GM23338 (cell line): ENCODE results near the gene VSIG10L. TPM values are rescaled to one million over a fixed set of nuclear protein-coding genes. Genes with fewer than 3 reads are reported as not detected.

Experiments used
- ATAC-seq: fragments of 200-7000 bp; cut with Tn5 transposase; 3 replicates; pipeline ENCODE4 v1.9.1; 2020
- DNase-seq: peaks from one replicate; pipeline ENCODE4 v3.0.0-alpha.2; 2015; ENCODE audit warnings: low spot score
- H2AFZ ChIP-seq: fragments of 200-600 bp; sonication (generic); 2 replicates; pipeline ENCODE4 v1.8.0; 2016; ENCODE audit warnings: antibody characterized with exemption, mild to moderate bottlenecking, moderate library complexity
- H3F3A ChIP-seq: fragments of 200-600 bp; sonication (generic); replicated peaks from 2 replicates; pipeline ENCODE4 v1.8.0; 2017; ENCODE audit warnings: antibody characterized with exemption, mixed run types, low read depth
- H3K27ac ChIP-seq: fragments of 200-600 bp; sonication (generic); 2 replicates; pipeline ENCODE4 v1.6.1; 2016; ENCODE audit warnings: low read depth
- H3K27me3 ChIP-seq: fragments of 200-600 bp; sonication (generic); 2 replicates; pipeline ENCODE4 v1.8.0; 2016; ENCODE audit warnings: mild to moderate bottlenecking, mixed run types, moderate library complexity; ENCODE audit not compliant: insufficient read depth
- H3K36me3 ChIP-seq: fragments of 200-600 bp; sonication (generic); 2 replicates; pipeline ENCODE4 v1.8.0; 2016; ENCODE audit warnings: mild to moderate bottlenecking; ENCODE audit not compliant: insufficient read depth
- H3K4me1 ChIP-seq: fragments of 200-600 bp; sonication (generic); 2 replicates; pipeline ENCODE4 v1.8.0; 2016; ENCODE audit warnings: mild to moderate bottlenecking, moderate library complexity; ENCODE audit not compliant: insufficient read depth
- H3K4me2 ChIP-seq: fragments of 200-600 bp; sonication (generic); 2 replicates; pipeline ENCODE4 v1.7.1; 2017; ENCODE audit warnings: mixed run types
- H3K4me3 ChIP-seq: fragments of 200-600 bp; sonication (generic); 2 replicates; pipeline ENCODE4 v1.6.1; 2016; ENCODE audit warnings: mixed run types
- H3K79me2 ChIP-seq: fragments of 200-600 bp; sonication (generic); replicated peaks from 2 replicates; pipeline ENCODE4 v1.8.0; 2017; ENCODE audit warnings: mild to moderate bottlenecking; ENCODE audit not compliant: insufficient read depth
- H3K9me2 ChIP-seq: fragments of 200-600 bp; sonication (generic); 2 replicates; pipeline ENCODE4 v1.8.0; 2017; ENCODE audit not compliant: insufficient read depth
- H4K20me1 ChIP-seq: fragments of 200-600 bp; sonication (generic); replicated peaks from 2 replicates; pipeline ENCODE4 v1.8.0; 2017; ENCODE audit warnings: mild to moderate bottlenecking; ENCODE audit not compliant: insufficient read depth
- H3K27ac Mint-ChIP-seq: 2 replicates; pipeline ENCODE4 v1.8.0; 2020; ENCODE audit warnings: inconsistent platforms, mild to moderate bottlenecking, moderate library complexity, mixed read lengths
- H3K27me3 Mint-ChIP-seq: 3 replicates; pipeline ENCODE4 v1.8.0; 2022; ENCODE audit warnings: low read depth, mild to moderate bottlenecking, moderate library complexity, mixed read lengths, inconsistent platforms; ENCODE audit not compliant: insufficient read depth, poor library complexity
- H3K36me3 Mint-ChIP-seq: 3 replicates; pipeline ENCODE4 v1.8.0; 2021; ENCODE audit warnings: low read depth, mild to moderate bottlenecking, inconsistent platforms, moderate library complexity, mixed read lengths
- H3K4me1 Mint-ChIP-seq: 3 replicates; pipeline ENCODE4 v1.8.0; 2020; ENCODE audit warnings: mild to moderate bottlenecking, inconsistent platforms, mixed read lengths
- H3K4me3 Mint-ChIP-seq: 3 replicates; pipeline ENCODE4 v1.8.0; 2021; ENCODE audit warnings: moderate library complexity, mild to moderate bottlenecking, inconsistent platforms, mixed read lengths
- H3K9me3 Mint-ChIP-seq: 3 replicates; pipeline ENCODE4 v1.8.0; 2020; ENCODE audit warnings: moderate library complexity, mild to moderate bottlenecking, inconsistent platforms, mixed read lengths
- CREB1 ChIP-seq: fragments of 250-450 bp; sonication (Bioruptor Pico); IDR thresholded peaks from 2 replicates; pipeline ENCODE4 v1.5.0; 2020; ENCODE audit warnings: low read depth, mild to moderate bottlenecking, moderate library complexity
- STAT1 ChIP-seq: IDR thresholded peaks from one replicate; pipeline ENCODE4 v1.6.1; 2016; ENCODE audit warnings: antibody characterized with exemption; ENCODE audit not compliant: unreplicated experiment
- polyA plus RNA-seq: library from polyadenylated mRNA; unstranded; fragments of >200 nt; fragmentation: Nextera tagmentation; extraction: Ambion mirVana; gene quantifications from 2 replicates; pipeline ENCODE4 v1.2.1, GENCODE V29; 2016
- total RNA-seq: library from RNA; depleted of rRNA; stranded (reverse); fragments of >200 nt; shearing (Covaris generic); gene quantifications from 2 replicates; pipeline ENCODE4 v1.2.3, GENCODE V29; 2014
- TF ChIP-seq, protein P1 (sequence below): fragments of 250-450 bp; sonication (Bioruptor Pico); IDR thresholded peaks from 2 replicates; pipeline ENCODE4 v1.5.0; 2020; ENCODE audit warnings: mild to moderate bottlenecking, moderate library complexity
- TF ChIP-seq, protein P2 (sequence below): IDR thresholded peaks from 2 replicates; pipeline ENCODE4 v1.6.1; 2016; ENCODE audit warnings: antibody characterized with exemption

Gene VSIG10L
- total and polyA plus RNA-seq, 2 experiments from 2014 or later: 9.6 to 10.4 TPM

DNA sequence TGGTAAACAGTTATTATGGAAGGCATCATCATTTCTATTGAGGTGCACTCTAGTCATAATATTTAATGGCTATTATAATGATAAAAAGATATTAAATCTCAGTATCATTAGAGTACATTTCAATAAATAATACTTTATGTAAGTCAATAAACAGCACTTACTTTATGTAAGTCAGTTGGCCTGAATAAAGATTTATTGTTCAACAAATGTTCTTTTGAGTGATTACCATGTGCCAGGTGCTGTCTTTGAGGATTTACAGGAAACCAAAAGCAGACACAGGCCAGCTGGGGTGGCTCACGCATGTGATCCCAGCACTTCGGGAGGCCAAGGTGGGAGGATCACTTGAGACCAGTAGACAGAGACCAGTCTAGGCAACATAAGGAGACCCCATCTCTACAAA lies 35.5 kb upstream of the VSIG10L start (continued):
- TF ChIP-seq, protein P1, sequence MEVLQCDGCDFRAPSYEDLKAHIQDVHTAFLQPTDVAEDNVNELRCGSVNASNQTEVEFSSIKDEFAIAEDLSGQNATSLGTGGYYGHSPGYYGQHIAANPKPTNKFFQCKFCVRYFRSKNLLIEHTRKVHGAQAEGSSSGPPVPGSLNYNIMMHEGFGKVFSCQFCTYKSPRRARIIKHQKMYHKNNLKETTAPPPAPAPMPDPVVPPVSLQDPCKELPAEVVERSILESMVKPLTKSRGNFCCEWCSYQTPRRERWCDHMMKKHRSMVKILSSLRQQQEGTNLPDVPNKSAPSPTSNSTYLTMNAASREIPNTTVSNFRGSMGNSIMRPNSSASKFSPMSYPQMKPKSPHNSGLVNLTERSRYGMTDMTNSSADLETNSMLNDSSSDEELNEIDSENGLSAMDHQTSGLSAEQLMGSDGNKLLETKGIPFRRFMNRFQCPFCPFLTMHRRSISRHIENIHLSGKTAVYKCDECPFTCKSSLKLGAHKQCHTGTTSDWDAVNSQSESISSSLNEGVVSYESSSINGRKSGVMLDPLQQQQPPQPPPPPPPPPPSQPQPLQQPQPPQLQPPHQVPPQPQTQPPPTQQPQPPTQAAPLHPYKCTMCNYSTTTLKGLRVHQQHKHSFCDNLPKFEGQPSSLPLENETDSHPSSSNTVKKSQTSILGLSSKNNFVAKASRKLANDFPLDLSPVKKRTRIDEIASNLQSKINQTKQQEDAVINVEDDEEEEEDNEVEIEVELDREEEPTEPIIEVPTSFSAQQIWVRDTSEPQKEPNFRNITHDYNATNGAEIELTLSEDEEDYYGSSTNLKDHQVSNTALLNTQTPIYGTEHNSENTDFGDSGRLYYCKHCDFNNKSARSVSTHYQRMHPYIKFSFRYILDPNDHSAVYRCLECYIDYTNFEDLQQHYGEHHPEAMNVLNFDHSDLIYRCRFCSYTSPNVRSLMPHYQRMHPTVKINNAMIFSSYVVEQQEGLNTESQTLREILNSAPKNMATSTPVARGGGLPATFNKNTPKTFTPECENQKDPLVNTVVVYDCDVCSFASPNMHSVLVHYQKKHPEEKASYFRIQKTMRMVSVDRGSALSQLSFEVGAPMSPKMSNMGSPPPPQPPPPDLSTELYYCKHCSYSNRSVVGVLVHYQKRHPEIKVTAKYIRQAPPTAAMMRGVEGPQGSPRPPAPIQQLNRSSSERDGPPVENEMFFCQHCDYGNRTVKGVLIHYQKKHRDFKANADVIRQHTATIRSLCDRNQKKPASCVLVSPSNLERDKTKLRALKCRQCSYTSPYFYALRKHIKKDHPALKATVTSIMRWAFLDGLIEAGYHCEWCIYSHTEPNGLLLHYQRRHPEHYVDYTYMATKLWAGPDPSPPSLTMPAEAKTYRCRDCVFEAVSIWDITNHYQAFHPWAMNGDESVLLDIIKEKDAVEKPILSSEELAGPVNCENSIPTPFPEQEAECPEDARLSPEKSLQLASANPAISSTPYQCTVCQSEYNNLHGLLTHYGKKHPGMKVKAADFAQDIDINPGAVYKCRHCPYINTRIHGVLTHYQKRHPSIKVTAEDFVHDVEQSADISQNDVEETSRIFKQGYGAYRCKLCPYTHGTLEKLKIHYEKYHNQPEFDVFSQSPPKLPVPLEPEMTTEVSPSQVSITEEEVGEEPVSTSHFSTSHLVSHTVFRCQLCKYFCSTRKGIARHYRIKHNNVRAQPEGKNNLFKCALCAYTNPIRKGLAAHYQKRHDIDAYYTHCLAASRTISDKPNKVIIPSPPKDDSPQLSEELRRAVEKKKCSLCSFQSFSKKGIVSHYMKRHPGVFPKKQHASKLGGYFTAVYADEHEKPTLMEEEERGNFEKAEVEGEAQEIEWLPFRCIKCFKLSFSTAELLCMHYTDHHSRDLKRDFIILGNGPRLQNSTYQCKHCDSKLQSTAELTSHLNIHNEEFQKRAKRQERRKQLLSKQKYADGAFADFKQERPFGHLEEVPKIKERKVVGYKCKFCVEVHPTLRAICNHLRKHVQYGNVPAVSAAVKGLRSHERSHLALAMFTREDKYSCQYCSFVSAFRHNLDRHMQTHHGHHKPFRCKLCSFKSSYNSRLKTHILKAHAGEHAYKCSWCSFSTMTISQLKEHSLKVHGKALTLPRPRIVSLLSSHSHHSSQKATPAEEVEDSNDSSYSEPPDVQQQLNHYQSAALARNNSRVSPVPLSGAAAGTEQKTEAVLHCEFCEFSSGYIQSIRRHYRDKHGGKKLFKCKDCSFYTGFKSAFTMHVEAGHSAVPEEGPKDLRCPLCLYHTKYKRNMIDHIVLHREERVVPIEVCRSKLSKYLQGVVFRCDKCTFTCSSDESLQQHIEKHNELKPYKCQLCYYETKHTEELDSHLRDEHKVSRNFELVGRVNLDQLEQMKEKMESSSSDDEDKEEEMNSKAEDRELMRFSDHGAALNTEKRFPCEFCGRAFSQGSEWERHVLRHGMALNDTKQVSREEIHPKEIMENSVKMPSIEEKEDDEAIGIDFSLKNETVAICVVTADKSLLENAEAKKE (CRISPR knock-in tag): no peak
- TF ChIP-seq CREB1 (CRISPR knock-in tag): no peak

DNA sequence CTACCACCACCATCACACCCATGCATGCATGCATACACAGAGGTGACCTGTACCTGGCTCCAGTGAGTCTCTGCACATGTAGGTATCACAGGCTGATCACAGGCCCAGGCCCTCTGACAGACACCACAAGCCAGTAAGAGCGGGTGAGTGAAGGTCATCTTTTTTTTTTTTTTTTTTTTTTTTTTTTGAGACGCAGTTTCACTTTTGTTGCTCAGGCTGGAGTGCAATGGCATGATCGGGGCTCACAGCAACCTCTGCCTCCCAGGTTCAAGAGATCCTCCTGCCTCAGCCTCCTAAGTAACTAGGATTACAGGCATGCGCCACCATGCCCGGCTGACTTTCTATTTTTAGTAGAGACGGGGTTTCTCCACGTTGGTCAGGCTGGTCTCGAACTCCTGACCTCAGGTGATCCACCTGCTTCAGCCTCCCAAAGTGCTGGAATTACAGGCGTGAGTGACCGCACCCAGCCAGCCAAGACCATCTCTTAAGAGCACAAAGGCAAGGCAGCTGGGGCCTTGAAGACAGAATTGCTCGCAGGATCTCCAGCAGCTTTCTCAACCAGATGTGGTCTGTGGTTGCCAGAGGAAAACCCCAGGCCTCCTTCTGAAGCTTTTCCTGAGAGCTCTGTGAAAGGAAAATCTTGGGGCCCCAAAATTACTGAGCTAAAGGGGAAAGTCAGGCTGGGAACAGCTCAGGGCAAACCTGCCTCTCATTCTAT lies 33.7 kb upstream of the VSIG10L start:
- no peaks in the 10 kb centered on the region for H4K20me1 ChIP-seq
- no peak for DNase-seq
- H3K4me1 Mint-ChIP-seq: no peaks in the 10 kb centered on the region
- H3K27me3 Mint-ChIP-seq: peaks cover 11% of the 10 kb centered on the region
- H3K4me3 ChIP-seq: no peak overlapping the region
- no peaks in the 10 kb centered on the region for H3F3A ChIP-seq
- peaks cover 9% of the 10 kb centered on the region for H3K9me3 Mint-ChIP-seq
- no peaks in the 10 kb centered on the region for H3K79me2 ChIP-seq
- no peak overlapping the region; the same call in 1 of the 2 replicates for H3K27ac Mint-ChIP-seq
- no peaks in the 10 kb centered on the region for H3K4me1 ChIP-seq
- H3K27ac ChIP-seq: no peak overlapping the region
- H2AFZ ChIP-seq: no peak overlapping the region
- peaks cover under 1% of the 10 kb centered on the region; the same call in 2 of the 3 replicates for H3K36me3 Mint-ChIP-seq
- ATAC-seq: no peak
- 0 out of 2 replicates have a peak, but pooled peaks cover 2% of the 10 kb centered on the region for H3K9me2 ChIP-seq
- H3K4me2 ChIP-seq: no peak overlapping the region
- H3K27me3 ChIP-seq: no peaks in the 10 kb centered on the region
- no peaks in the 10 kb centered on the region for H3K36me3 ChIP-seq
- no peak overlapping the region for H3K4me3 Mint-ChIP-seq
- TF ChIP-seq STAT1 (no peak), CREB1 (CRISPR knock-in tag) (no peak)
- TF ChIP-seq, protein P1 (CRISPR knock-in tag): no peak
- TF ChIP-seq, protein P2, sequence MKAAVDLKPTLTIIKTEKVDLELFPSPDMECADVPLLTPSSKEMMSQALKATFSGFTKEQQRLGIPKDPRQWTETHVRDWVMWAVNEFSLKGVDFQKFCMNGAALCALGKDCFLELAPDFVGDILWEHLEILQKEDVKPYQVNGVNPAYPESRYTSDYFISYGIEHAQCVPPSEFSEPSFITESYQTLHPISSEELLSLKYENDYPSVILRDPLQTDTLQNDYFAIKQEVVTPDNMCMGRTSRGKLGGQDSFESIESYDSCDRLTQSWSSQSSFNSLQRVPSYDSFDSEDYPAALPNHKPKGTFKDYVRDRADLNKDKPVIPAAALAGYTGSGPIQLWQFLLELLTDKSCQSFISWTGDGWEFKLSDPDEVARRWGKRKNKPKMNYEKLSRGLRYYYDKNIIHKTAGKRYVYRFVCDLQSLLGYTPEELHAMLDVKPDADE: no peak
